DOHH2 (cell line): Measurements from ENCODE around the gene RPH3AL.

Experiments
- CTCF ChIP-seq: fragments of 200-600 bp; sonication (generic); IDR thresholded peaks from one replicate; pipeline ENCODE4 v1.5.1; 2014; ENCODE audit warnings: antibody characterized with exemption, mild to moderate bottlenecking, low read depth, low read length; ENCODE audit not compliant: poor library complexity, severe bottlenecking
- EZH2phosphoT487 ChIP-seq: fragments of 200-600 bp; sonication (generic); IDR thresholded peaks from 2 replicates; pipeline ENCODE4 v1.6.1; 2017; ENCODE audit warnings: borderline replicate concordance, mild to moderate bottlenecking, antibody characterized with exemption, low read length, moderate library complexity, mixed read lengths

DNA sequence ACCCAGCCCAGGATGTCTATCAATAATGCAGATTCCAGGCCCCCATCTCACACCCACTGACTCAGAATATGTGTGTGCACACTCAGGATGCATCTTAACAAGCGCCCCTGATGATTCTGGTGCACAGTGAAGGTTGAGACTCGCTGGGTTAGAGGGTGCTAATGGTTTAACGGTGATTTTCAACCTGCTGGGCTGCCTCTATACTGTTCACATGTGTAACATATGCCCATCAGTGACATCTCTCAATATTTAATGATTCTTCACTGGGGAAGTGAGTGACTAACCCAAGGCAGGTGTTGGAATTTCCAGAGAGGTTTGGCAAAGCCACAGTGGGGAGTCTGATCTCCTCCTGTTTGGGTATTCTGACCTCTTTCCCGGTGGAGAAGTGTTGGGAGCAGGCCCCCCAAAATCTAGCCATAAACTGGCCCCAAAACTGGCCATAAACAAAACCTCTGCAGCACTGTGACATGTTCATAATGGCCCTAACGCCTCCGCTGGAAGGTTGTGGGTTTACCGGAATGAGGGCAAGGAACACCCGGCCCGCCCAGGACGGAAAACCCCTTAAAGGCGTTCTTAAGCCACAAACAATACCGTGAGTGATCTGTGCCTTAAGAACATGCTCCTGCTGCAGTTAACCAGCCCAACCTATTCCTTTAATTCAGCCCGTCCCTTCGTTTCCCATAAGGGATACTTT lies 167.0 kb downstream of the RPH3AL start:
- TF ChIP-seq CTCF (no peak), EZH2phosphoT487 (no peak)
